GM08714 (cell line): ENCODE data around the gene SGPL1.

Experiments
- H3K4me3 ChIP-seq: fragments of 200-500 bp; sonication (Bioruptor generic); 2 replicates; pipeline ENCODE4 v1.5.1; 2014; ENCODE audit warnings: mild to moderate bottlenecking, low read length, inconsistent platforms
- ZNF274 ChIP-seq: IDR thresholded peaks from 2 replicates; pipeline ENCODE4 v1.6.1; 2012; ENCODE audit warnings: mild to moderate bottlenecking, low read depth, low read length

The SGPL1 gene

DNA sequence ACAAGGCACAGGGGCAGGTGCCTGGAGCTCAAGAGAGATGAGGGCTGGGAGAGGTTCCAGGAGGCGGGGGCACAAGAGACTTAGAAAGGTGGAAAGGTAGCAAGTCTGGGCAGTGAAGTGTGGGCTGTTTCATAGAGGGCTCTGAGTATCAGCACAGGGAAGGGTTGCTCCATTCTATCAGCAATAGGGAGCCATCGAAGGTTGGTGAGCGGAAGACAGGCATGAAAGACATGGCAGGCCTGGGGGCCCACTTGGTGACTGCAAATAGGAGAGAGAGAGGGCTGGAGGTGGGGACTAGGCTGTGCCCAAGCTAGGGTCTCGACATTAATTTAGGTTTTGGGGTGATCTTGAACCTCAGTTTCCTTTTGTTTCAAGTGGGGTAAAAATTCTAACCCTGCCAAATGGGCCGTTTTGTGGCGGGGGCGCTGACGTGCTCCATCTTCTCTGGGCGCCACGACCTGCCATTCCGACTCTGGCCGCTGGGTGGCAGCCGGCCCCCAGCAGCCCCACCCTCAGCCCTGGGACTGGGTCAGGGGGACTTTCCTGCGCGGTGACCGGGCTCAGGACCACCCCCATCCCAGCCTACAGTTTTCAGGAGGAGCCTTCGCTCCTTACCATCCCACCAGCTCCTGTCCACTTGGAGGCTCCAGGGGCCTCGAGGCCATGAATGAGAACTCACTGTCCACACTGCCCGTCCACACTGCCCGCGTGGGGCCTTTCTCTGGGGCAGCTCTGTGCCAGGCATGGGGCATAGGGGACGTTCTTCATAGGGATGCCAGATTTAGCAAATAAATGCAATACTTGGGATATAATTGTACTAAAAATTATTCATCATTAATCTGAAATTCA is 109.9 kb downstream of the SGPL1 start:
- TF ChIP-seq ZNF274 = no peak
- no peak overlapping the region for H3K4me3 ChIP-seq

DNA sequence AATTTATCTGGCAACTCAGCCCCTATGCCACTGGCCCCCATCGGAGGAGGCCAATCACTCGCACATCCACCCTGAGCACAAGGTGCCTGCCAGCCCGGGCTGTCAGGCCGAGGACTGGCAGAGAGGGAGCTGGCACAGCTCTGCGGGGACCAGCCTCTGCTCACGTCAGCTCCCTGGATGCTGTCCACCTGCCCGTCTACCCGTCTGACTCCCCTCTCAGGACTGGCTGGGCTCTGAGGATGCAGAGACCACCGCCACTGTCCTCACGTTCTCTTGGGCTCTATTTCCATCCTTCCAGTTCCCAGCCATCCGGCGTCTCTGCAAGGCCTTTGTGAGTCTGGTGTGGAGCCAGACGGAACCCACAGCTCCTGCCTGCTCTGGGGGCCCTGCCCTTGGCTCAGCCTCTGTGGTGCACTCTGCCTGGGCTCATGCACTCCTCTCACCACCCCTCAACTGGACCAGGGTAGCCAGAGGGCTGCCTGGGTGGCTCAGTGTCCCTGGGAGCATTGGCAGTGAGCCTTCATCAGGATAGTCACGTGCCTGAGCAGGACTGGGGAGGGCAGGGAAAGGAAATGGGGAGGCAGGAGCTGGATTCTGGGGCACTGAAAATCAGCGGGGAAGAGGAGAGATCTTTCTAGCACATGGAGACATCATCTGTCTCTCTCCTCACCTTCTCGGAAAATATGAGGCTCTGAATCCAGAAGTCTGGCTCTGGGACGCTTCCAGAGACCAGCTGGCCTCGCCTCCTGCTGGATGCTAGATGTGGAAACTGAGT is 110.7 kb downstream of the SGPL1 start:
- H3K4me3 ChIP-seq = no peak overlapping the region
- TF ChIP-seq ZNF274 = no peak

GRCh38 chr10:70927189-70927943 is 111.6 kb downstream of the SGPL1 start:
- no peak overlapping the region for H3K4me3 ChIP-seq

DNA sequence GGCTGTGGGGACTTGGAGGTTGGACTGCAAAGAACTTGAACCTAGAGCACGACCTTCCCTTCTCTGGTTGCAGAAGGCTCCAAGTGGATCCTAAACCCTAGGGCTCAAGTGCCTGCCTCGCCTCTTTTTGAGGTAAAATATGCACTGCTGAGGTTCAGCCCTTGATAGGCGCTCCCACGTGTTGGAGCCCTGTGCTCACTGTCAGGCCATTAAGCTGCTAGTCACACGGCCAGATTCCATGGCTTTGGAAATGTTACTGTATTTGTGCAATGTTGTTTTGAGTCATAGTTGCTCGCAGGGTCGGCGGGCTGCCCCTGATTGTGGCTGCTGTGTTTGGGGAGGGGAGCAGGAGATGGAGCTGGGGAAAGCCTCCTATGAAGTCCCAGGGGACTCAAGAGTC is 112.4 kb downstream of the SGPL1 start:
- TF ChIP-seq ZNF274 = no peak
- H3K4me3 ChIP-seq = no peak overlapping the region

More at GRCh38 chr10:70927189-70927943, 111.6 kb downstream of the SGPL1 start:
- no peak for TF ChIP-seq ZNF274

GRCh38 chr10:70930263-70931000 is 114.7 kb downstream of the SGPL1 start:
- no peak overlapping the region for H3K4me3 ChIP-seq
- no peak for TF ChIP-seq ZNF274
